DND-41 (cell line): Measurements from ENCODE around the gene RPL39.

ENCODE experiments used
- ATAC-seq: fragments of 200-7000 bp; cut with Tn5 transposase; 3 replicates; pipeline ENCODE4 v1.9.1; 2021; ENCODE audit warnings: low read depth; ENCODE audit not compliant: insufficient read depth
- DNase-seq: peaks from one replicate; pipeline ENCODE4 v3.0.0-alpha.2; 2020
- H2AFZ ChIP-seq: 2 replicates; pipeline ENCODE4 v1.6.0; 2012; ENCODE audit warnings: low read depth, low read length
- H3K27ac ChIP-seq: 2 replicates; pipeline ENCODE4 v1.5.1; 2012; ENCODE audit warnings: low read length, inconsistent platforms
- H3K27me3 ChIP-seq: fragments of 200-600 bp; sonication (generic); 2 replicates; pipeline ENCODE4 v1.6.0; 2012; ENCODE audit warnings: low read length, mild to moderate bottlenecking, inconsistent platforms; ENCODE audit not compliant: insufficient read depth, poor library complexity
- H3K36me3 ChIP-seq: 2 replicates; pipeline ENCODE4 v1.5.1; 2012; ENCODE audit warnings: low read length, inconsistent platforms; ENCODE audit not compliant: insufficient read depth
- H3K4me1 ChIP-seq: 2 replicates; pipeline ENCODE4 v1.5.1; 2012; ENCODE audit warnings: mild to moderate bottlenecking, low read length; ENCODE audit not compliant: insufficient read depth
- H3K4me2 ChIP-seq: 2 replicates; pipeline ENCODE4 v1.6.0; 2012; ENCODE audit warnings: mild to moderate bottlenecking, moderate library complexity, low read length, inconsistent platforms; ENCODE audit not compliant: insufficient read depth
- H3K4me3 ChIP-seq, 2 experiments: fragments of 200-600 bp in 1 of 2; shearing (Covaris generic) in 1 of 2; 2 replicates each; pipeline ENCODE4 v1.5.1; 2012 to 2016; ENCODE audit warnings: inconsistent platforms in 2 of 2, low read length in 2 of 2, mild to moderate bottlenecking in 2 of 2, low read depth in 1 of 2, moderate library complexity in 1 of 2
- H3K79me2 ChIP-seq: 2 replicates; pipeline ENCODE4 v1.6.0; 2012; ENCODE audit warnings: low read length, inconsistent platforms; ENCODE audit not compliant: insufficient read depth
- H3K9ac ChIP-seq: 2 replicates; pipeline ENCODE4 v1.6.0; 2012; ENCODE audit warnings: low read depth, mild to moderate bottlenecking, inconsistent platforms, low read length, moderate library complexity
- H3K9me3 ChIP-seq: 2 replicates; pipeline ENCODE4 v1.5.1; 2012; ENCODE audit warnings: low read length, moderate library complexity, mild to moderate bottlenecking, inconsistent platforms; ENCODE audit not compliant: insufficient read depth, severe bottlenecking
- H4K20me1 ChIP-seq: 2 replicates; pipeline ENCODE4 v1.6.0; 2012; ENCODE audit warnings: low read length; ENCODE audit not compliant: insufficient read depth
- EZH2 ChIP-seq: IDR thresholded peaks from 3 replicates; pipeline ENCODE4 v1.6.1; 2012; ENCODE audit warnings: borderline replicate concordance, low read depth, mild to moderate bottlenecking, moderate library complexity, low read length, inconsistent platforms; ENCODE audit not compliant: severe bottlenecking
- TF ChIP-seq, protein P1 (sequence below): IDR thresholded peaks from 2 replicates; pipeline ENCODE4 v1.5.1; 2012; ENCODE audit warnings: borderline replicate concordance, low read length, moderate library complexity, mild to moderate bottlenecking; ENCODE audit not compliant: poor library complexity, severe bottlenecking; ENCODE audit errors: extremely low read depth

Gene RPL39

GRCh38 chrX:119763836-119764387, 27.5 kb downstream of the RPL39 start:
- H3K4me3 ChIP-seq: no peak overlapping the region
- no peaks in the 10 kb centered on the region for H3K9me3 ChIP-seq
- no peak overlapping the region for H3K4me2 ChIP-seq
- no peaks in the 10 kb centered on the region for H3K79me2 ChIP-seq
- H3K27ac ChIP-seq: no peak overlapping the region
- H3K36me3 ChIP-seq: no peaks in the 10 kb centered on the region
- TF ChIP-seq, protein P1, sequence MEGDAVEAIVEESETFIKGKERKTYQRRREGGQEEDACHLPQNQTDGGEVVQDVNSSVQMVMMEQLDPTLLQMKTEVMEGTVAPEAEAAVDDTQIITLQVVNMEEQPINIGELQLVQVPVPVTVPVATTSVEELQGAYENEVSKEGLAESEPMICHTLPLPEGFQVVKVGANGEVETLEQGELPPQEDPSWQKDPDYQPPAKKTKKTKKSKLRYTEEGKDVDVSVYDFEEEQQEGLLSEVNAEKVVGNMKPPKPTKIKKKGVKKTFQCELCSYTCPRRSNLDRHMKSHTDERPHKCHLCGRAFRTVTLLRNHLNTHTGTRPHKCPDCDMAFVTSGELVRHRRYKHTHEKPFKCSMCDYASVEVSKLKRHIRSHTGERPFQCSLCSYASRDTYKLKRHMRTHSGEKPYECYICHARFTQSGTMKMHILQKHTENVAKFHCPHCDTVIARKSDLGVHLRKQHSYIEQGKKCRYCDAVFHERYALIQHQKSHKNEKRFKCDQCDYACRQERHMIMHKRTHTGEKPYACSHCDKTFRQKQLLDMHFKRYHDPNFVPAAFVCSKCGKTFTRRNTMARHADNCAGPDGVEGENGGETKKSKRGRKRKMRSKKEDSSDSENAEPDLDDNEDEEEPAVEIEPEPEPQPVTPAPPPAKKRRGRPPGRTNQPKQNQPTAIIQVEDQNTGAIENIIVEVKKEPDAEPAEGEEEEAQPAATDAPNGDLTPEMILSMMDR: no peak
- TF ChIP-seq EZH2: no peak
- ATAC-seq (no peak), DNase-seq (no peak)
- H2AFZ ChIP-seq: no peak overlapping the region
- no peaks in the 10 kb centered on the region for H4K20me1 ChIP-seq
- H3K9ac ChIP-seq: no peak overlapping the region
- H3K4me1 ChIP-seq: no peaks in the 10 kb centered on the region
- H3K27me3 ChIP-seq: no peaks in the 10 kb centered on the region

- no peak for DNase-seq
- no peak overlapping the region for H3K27ac ChIP-seq
- H4K20me1 ChIP-seq: no peaks in the 10 kb centered on the region
Measured at GRCh38 chrX:119763181-119763580, 28.2 kb downstream of the RPL39 start.

DNA sequence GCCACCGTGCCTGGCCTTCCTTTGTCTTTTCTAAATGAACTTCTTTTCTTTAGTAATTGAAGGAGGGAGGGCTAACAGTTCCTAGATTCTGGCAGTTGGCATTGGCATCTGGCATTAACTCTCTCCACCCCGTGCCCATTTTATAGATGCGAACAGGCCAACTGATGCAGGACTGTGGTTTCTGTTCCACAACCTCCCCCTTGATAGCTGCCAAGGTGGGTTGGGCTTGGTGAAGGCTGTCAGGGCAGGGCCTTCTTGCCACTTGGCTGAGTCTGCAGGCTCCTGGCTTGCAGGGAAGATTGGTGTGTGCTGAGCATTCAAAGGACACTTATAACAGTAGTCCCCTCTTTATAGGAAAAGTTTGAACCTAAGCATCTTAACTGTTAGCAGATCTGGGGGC, 28.7 kb downstream of the RPL39 start:
- ATAC-seq (no peak), DNase-seq (no peak)
- Histone ChIP-seq H4K20me1 (no peaks in the 10 kb centered on the region), H3K9ac (no peak overlapping the region), H3K27me3 (no peaks in the 10 kb centered on the region), H3K4me1 (peaks cover 3% of the 10 kb centered on the region), H3K4me2 (no peak overlapping the region), H3K4me3 (no peak overlapping the region), H3K79me2 (no peaks in the 10 kb centered on the region), H2AFZ (no peak overlapping the region), H3K9me3 (no peaks in the 10 kb centered on the region), H3K27ac (no peak overlapping the region), H3K36me3 (no peaks in the 10 kb centered on the region)
- TF ChIP-seq EZH2: no peak
- TF ChIP-seq, protein P1: no peak

More at GRCh38 chrX:119763181-119763580, 28.2 kb downstream of the RPL39 start:
- H3K79me2 ChIP-seq: no peaks in the 10 kb centered on the region
- no peak overlapping the region for H3K4me2 ChIP-seq
- H3K27me3 ChIP-seq: no peaks in the 10 kb centered on the region
- no peaks in the 10 kb centered on the region for H3K4me1 ChIP-seq
- no peaks in the 10 kb centered on the region for H3K36me3 ChIP-seq
- TF ChIP-seq, protein P1: no peak
- TF ChIP-seq EZH2: no peak
- ATAC-seq: no peak
- no peaks in the 10 kb centered on the region for H3K9me3 ChIP-seq
- no peak overlapping the region for H2AFZ ChIP-seq
- no peak overlapping the region for H3K9ac ChIP-seq
- H3K4me3 ChIP-seq: no peak overlapping the region
